Tibial nerve (tissue), 3 donors: ENCODE measurements around the gene MUCL3.

Experiments
- POLR2A ChIP-seq, 2 donors: fragments of 450-650 bp; IDR thresholded peaks; one replicate each; pipeline ENCODE4 v1.6.1; 2017; ENCODE audit warnings: antibody characterized with exemption in 2 of 2, mild to moderate bottlenecking in 2 of 2, moderate library complexity in 2 of 2
- TF ChIP-seq, protein P1 (sequence below), 5 experiments: fragments of 200-600 bp in 3 of 5; fragments of 450-650 bp in 2 of 5; sonication (generic) in 3 of 5; IDR thresholded peaks; one replicate each; pipeline ENCODE4 v1.5.1; 2016 to 2019; ENCODE audit warnings: antibody characterized with exemption in 5 of 5, mild to moderate bottlenecking in 3 of 5, moderate library complexity in 2 of 5

DNA sequence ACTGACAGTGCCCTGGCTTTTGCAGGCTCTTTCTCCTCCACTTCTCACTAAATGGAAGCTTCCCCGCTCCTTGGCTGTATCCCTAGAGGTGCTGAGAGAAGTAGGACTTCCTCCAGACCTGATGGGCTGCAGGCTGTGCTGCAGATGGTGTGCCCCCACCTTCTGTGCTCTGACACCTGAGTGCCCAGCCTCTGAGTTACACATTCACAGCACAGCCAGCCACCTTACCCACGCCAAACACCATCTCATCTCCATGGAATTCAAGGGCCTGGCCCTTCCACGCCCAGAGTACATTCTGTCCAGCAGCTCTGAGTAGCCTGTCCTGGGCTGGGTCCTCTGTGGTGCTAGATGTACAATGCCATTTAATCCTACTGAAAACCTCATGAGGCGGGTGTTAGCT, 14.1 kb upstream of the MUCL3 start:
- TF ChIP-seq, protein P1, sequence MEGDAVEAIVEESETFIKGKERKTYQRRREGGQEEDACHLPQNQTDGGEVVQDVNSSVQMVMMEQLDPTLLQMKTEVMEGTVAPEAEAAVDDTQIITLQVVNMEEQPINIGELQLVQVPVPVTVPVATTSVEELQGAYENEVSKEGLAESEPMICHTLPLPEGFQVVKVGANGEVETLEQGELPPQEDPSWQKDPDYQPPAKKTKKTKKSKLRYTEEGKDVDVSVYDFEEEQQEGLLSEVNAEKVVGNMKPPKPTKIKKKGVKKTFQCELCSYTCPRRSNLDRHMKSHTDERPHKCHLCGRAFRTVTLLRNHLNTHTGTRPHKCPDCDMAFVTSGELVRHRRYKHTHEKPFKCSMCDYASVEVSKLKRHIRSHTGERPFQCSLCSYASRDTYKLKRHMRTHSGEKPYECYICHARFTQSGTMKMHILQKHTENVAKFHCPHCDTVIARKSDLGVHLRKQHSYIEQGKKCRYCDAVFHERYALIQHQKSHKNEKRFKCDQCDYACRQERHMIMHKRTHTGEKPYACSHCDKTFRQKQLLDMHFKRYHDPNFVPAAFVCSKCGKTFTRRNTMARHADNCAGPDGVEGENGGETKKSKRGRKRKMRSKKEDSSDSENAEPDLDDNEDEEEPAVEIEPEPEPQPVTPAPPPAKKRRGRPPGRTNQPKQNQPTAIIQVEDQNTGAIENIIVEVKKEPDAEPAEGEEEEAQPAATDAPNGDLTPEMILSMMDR (IDR thresholded peaks at IDR 0.05), result no peak
- peak in 1 of 2 donors; percentile 17 for TF ChIP-seq POLR2A (IDR thresholded peaks at IDR 0.05)
